ENCODE data around the gene PTPRM. TPM values are rescaled to one million over a fixed set of nuclear protein-coding genes. Genes with fewer than 3 reads are reported as not detected.

The PTPRM gene
- polyA plus RNA-seq, 2 of the 4 experiments (the other 2 are of a cell fraction) = 44.5 to 199 TPM

DNA sequence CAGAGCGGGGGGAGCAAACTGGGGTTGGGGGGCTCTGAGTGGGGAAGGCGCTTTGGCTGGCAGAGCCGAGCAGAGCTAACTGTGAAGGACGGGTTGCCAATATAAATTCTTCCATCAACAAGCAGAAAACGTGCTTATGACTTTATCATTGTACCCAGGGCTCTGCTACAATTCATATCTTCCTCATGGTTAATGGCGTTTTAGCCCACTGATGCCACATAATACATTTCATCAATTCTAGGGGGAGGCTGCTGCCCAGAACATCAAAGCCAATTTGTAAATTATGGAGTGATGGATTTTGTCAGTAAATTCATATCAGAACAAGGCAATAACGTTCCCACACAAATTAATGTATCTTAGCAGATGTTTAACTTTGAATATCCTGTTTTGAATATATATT is 866.7 kb downstream of the PTPRM start:
- WGBS (ENCODE audit: missing lambda C conversion rate) = 46% methylated on average over 6 of the region's 7 CpGs
- H3K27ac ChIP-seq = no peak overlapping the region
- POLR2A ChIA-PET = no interaction called here
- no peaks in the 10 kb centered on the region for H3K4me1 ChIP-seq
- no peak overlapping the region for H3K4me3 ChIP-seq
- H3K9me3 ChIP-seq = no peaks in the 10 kb centered on the region
- no peak for FAIRE-seq
- TF ChIP-seq, protein P1, sequence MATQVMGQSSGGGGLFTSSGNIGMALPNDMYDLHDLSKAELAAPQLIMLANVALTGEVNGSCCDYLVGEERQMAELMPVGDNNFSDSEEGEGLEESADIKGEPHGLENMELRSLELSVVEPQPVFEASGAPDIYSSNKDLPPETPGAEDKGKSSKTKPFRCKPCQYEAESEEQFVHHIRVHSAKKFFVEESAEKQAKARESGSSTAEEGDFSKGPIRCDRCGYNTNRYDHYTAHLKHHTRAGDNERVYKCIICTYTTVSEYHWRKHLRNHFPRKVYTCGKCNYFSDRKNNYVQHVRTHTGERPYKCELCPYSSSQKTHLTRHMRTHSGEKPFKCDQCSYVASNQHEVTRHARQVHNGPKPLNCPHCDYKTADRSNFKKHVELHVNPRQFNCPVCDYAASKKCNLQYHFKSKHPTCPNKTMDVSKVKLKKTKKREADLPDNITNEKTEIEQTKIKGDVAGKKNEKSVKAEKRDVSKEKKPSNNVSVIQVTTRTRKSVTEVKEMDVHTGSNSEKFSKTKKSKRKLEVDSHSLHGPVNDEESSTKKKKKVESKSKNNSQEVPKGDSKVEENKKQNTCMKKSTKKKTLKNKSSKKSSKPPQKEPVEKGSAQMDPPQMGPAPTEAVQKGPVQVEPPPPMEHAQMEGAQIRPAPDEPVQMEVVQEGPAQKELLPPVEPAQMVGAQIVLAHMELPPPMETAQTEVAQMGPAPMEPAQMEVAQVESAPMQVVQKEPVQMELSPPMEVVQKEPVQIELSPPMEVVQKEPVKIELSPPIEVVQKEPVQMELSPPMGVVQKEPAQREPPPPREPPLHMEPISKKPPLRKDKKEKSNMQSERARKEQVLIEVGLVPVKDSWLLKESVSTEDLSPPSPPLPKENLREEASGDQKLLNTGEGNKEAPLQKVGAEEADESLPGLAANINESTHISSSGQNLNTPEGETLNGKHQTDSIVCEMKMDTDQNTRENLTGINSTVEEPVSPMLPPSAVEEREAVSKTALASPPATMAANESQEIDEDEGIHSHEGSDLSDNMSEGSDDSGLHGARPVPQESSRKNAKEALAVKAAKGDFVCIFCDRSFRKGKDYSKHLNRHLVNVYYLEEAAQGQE (IDR thresholded peaks at IDR 0.05) = no peak
- TF ChIP-seq POLR2A (IDR thresholded peaks at IDR 0.05; ENCODE audit: low read length) = no peak
- H3K4me2 ChIP-seq = no peak overlapping the region
- DNase-seq (ENCODE audit: low read depth in 1 of 2, low spot score in 1 of 2) = no peak
- ATAC-seq = no peak
- CTCF ChIA-PET = interaction anchor here (1.1 kb wide), 1 partner anchor 45 kb away, joined by 3 read pairs; no protein-coding TSS in a partner anchor

DNA sequence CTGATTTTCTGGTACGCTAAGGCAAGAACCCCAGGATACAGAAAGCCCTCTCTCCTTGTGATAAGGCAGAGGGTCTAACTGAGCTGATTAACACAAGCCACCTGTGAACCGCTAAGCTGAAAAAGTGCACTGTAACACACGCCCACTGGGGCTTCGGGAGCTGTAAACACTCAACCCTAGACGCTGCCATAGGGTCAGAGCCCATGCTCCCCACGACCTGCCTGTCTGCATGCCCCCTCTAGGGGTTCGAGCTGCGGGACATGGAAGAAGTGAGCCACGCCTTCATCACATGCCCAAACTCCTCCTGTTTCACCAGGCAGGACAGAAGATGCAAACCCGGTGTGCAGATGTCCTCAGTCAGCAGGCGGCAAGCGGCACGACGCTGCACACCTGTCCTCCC is 868.3 kb downstream of the PTPRM start:
- DNase-seq (ENCODE audit: low read depth in 1 of 2, low spot score in 1 of 2) (no peak), ATAC-seq (no peak), FAIRE-seq (no peak)
- no peak overlapping the region for H3K4me3 ChIP-seq
- H3K4me2 ChIP-seq = no peak overlapping the region
- WGBS (ENCODE audit: missing lambda C conversion rate) = 67% methylated on average over 9 of the region's 14 CpGs
- ChIA-PET POLR2A (no interaction called here), CTCF (no interaction called here)
- no peaks in the 10 kb centered on the region for H3K4me1 ChIP-seq
- 0 out of 3 replicates have a peak, but pooled peaks cover 4% of the 10 kb centered on the region for H3K9me3 ChIP-seq
- H3K27ac ChIP-seq = no peak overlapping the region
- TF ChIP-seq MAZ (IDR thresholded peaks at IDR 0.05; ENCODE audit: borderline replicate concordance, low read depth, low read length) (no peak), GATA3 (IDR thresholded peaks at IDR 0.05; ENCODE audit: borderline replicate concordance) (no peak), ZFP36 (IDR thresholded peaks at IDR 0.05; ENCODE audit: borderline replicate concordance, partially characterized antibody) (no peak), EP300 (IDR thresholded peaks at IDR 0.05) (no peak), CHD2 (IDR thresholded peaks at IDR 0.05; ENCODE audit: low read length, partially characterized antibody) (no peak), ZC3H11A (IDR thresholded peaks at IDR 0.05) (no peak), TP53 (CRISPR knock-in tag; IDR thresholded peaks at IDR 0.05) (no peak), HDAC2 (IDR thresholded peaks at IDR 0.05) (no peak), RAD21 (conservative IDR thresholded peaks at IDR 0.05 in 1 of 2, IDR thresholded peaks at IDR 0.05 in 1 of 2) (no peak), EHMT2 (IDR thresholded peaks at IDR 0.05; ENCODE audit: low read depth) (no peak)
- TF ChIP-seq, protein P2, sequence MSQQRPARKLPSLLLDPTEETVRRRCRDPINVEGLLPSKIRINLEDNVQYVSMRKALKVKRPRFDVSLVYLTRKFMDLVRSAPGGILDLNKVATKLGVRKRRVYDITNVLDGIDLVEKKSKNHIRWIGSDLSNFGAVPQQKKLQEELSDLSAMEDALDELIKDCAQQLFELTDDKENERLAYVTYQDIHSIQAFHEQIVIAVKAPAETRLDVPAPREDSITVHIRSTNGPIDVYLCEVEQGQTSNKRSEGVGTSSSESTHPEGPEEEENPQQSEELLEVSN (IDR thresholded peaks at IDR 0.05; ENCODE audit: borderline replicate concordance, low read depth) = no peak
- TF ChIP-seq, protein P3, sequence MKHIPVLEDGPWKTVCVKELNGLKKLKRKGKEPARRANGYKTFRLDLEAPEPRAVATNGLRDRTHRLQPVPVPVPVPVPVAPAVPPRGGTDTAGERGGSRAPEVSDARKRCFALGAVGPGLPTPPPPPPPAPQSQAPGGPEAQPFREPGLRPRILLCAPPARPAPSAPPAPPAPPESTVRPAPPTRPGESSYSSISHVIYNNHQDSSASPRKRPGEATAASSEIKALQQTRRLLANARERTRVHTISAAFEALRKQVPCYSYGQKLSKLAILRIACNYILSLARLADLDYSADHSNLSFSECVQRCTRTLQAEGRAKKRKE (CRISPR knock-in tag; IDR thresholded peaks at IDR 0.05; ENCODE audit: low read depth) = no peak

DNA sequence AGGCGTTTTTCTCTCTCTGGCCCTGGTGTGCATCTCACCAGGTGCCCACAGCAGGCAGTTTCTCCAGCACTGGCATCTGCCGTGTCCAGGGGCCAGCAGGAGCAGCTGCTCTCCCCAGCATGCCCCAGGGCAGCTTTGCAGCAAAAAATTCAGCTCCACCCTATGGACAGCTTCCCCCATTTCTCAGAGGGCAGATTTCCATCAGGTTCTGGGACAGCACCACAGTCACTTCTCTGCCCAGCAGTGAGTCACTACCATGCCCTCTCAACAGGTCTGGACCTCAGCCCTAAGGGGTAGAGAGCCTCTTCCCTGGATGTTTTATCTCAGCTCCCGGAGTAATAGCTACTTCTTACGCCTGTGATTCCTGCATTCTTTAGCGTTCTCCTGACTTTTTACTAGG is 871.9 kb downstream of the PTPRM start:
- DNase-seq (ENCODE audit: low read depth in 1 of 2, low spot score in 1 of 2) (no peak), ATAC-seq (no peak), FAIRE-seq (no peak)
- TF ChIP-seq TP53 (CRISPR knock-in tag; IDR thresholded peaks at IDR 0.05) = no peak
- TF ChIP-seq HDAC2 (IDR thresholded peaks at IDR 0.05) = no peak
- no peak for TF ChIP-seq JUNB (IDR thresholded peaks at IDR 0.05)
- no peak for TF ChIP-seq KDM5A (IDR thresholded peaks at IDR 0.05)
- 0 out of 3 replicates have a peak, but pooled peaks cover 4% of the 10 kb centered on the region for H3K9me3 ChIP-seq
- ChIA-PET POLR2A (no interaction called here), CTCF (no interaction called here)
- 61% methylated on average over 5 of the region's 5 CpGs for WGBS (ENCODE audit: missing lambda C conversion rate)
- no peak overlapping the region for H3K4me3 ChIP-seq
- H3K4me1 ChIP-seq = no peaks in the 10 kb centered on the region
- H3K4me2 ChIP-seq = no peak overlapping the region
- no peak overlapping the region for H3K27ac ChIP-seq

DNA sequence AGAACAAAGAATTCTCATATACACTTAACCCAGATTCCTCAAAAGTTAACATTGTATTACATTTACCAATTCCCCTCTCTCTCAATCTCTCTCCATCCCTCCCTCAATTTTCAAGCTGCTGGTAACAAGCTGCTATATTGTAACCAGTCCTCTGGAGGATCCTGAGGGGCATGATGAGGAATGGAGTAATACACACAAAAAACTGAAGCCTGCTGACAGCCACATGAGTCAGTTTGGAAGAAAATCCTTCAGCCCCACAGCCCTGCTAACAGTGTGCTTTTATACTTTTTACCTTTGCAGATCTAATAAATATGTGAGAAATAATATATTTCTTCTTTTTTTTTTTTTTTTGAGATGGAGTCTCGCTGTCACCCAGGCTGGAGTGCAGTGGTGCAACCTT is 876.4 kb downstream of the PTPRM start:
- no peak for FAIRE-seq
- no peak overlapping the region for H3K4me3 ChIP-seq
- H3K27ac ChIP-seq = no peak overlapping the region
- ChIA-PET POLR2A (no interaction called here), CTCF (no interaction called here)
- H3K4me2 ChIP-seq = no peak overlapping the region
- 0 out of 3 replicates have a peak, but pooled peaks cover 4% of the 10 kb centered on the region for H3K9me3 ChIP-seq
- no peaks in the 10 kb centered on the region for H3K4me1 ChIP-seq
- DNase-seq (ENCODE audit: low read depth in 1 of 2, low spot score in 1 of 2) = no peak
- ATAC-seq = no peak
- 77% methylated on average over 1 of the region's 1 CpG for WGBS (ENCODE audit: missing lambda C conversion rate)
- TF ChIP-seq RARB (CRISPR knock-in tag; IDR thresholded peaks at IDR 0.05) (no peak), CHD4 (IDR thresholded peaks at IDR 0.05; ENCODE audit: borderline replicate concordance) (no peak), JUN (IDR thresholded peaks at IDR 0.05) (no peak), GATA3 (IDR thresholded peaks at IDR 0.05; ENCODE audit: borderline replicate concordance) (no peak), HOXB5 (CRISPR knock-in tag; IDR thresholded peaks at IDR 0.05) (no peak), CBX8 (IDR thresholded peaks at IDR 0.05) (no peak), RAD21 (conservative IDR thresholded peaks at IDR 0.05 in 1 of 2, IDR thresholded peaks at IDR 0.05 in 1 of 2) (no peak), NPAS2 (CRISPR knock-in tag; IDR thresholded peaks at IDR 0.05; ENCODE audit: borderline replicate concordance) (no peak), FOSB (CRISPR knock-in tag; IDR thresholded peaks at IDR 0.05) (no peak)
- TF ChIP-seq, protein P4, sequence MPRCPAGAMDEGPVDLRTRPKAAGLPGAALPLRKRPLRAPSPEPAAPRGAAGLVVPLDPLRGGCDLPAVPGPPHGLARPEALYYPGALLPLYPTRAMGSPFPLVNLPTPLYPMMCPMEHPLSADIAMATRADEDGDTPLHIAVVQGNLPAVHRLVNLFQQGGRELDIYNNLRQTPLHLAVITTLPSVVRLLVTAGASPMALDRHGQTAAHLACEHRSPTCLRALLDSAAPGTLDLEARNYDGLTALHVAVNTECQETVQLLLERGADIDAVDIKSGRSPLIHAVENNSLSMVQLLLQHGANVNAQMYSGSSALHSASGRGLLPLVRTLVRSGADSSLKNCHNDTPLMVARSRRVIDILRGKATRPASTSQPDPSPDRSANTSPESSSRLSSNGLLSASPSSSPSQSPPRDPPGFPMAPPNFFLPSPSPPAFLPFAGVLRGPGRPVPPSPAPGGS (IDR thresholded peaks at IDR 0.05) = no peak
- TF ChIP-seq, protein P5, sequence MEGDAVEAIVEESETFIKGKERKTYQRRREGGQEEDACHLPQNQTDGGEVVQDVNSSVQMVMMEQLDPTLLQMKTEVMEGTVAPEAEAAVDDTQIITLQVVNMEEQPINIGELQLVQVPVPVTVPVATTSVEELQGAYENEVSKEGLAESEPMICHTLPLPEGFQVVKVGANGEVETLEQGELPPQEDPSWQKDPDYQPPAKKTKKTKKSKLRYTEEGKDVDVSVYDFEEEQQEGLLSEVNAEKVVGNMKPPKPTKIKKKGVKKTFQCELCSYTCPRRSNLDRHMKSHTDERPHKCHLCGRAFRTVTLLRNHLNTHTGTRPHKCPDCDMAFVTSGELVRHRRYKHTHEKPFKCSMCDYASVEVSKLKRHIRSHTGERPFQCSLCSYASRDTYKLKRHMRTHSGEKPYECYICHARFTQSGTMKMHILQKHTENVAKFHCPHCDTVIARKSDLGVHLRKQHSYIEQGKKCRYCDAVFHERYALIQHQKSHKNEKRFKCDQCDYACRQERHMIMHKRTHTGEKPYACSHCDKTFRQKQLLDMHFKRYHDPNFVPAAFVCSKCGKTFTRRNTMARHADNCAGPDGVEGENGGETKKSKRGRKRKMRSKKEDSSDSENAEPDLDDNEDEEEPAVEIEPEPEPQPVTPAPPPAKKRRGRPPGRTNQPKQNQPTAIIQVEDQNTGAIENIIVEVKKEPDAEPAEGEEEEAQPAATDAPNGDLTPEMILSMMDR (IDR thresholded peaks at IDR 0.05) = no peak
